Panc1 (cell line): ENCODE measurements around the gene KCNMB2.

ENCODE experiments used
- CTCF ChIP-seq: fragments of 450-650 bp; IDR thresholded peaks from 2 replicates; pipeline ENCODE4 v1.5.1; 2017; ENCODE audit warnings: mild to moderate bottlenecking
- POLR2AphosphoS5 ChIP-seq: IDR thresholded peaks from 2 replicates; pipeline ENCODE4 v1.6.1; 2012; ENCODE audit warnings: mild to moderate bottlenecking, low read depth, low read length, moderate library complexity
- REST ChIP-seq, 2 experiments: IDR thresholded peaks; 2 replicates each; pipeline ENCODE4 v1.6.1; 2011 to 2012; ENCODE audit warnings: low read depth in 2 of 2, control low read depth in 1 of 2, low read length in 1 of 2, mild to moderate bottlenecking in 1 of 2, moderate library complexity in 1 of 2; ENCODE audit not compliant: insufficient read depth in 1 of 2
- TCF7L2 ChIP-seq: IDR thresholded peaks from 2 replicates; pipeline ENCODE4 v1.6.1; 2011; ENCODE audit warnings: mild to moderate bottlenecking, low read depth, low read length, inconsistent platforms

GRCh38 chr3:178527981-178528380, 8.3 kb upstream of the KCNMB2 start:
- TF ChIP-seq CTCF (no peak), TCF7L2 (no peak), POLR2AphosphoS5 (no peak), REST (IDR thresholded peaks at IDR 0.05; ENCODE audit: insufficient read depth in 1 of 2, low read depth in 2 of 2, low read length in 1 of 2) (no peak)
